ENCODE data around the gene CCDC126. TPM values are rescaled to one million over a fixed set of nuclear protein-coding genes. Genes with fewer than 3 reads are reported as not detected.

CCDC126 gene
- total RNA-seq, 2 donors from 2014 or later, result 7.6 to 10.6 TPM

GRCh38 chr7:23655433-23655832 is 58.3 kb downstream of the CCDC126 start:
- no peak overlapping the region for H3K4me3 ChIP-seq
- no peaks in the 10 kb centered on the region for H3K4me1 ChIP-seq
- H3K27me3 ChIP-seq, result no peaks in the 10 kb centered on the region
- peaks cover 6% of the 10 kb centered on the region for H3K9me3 ChIP-seq
- DNase-seq, result no peak
- intact Hi-C loops (cut with DNase I), result loop anchor here (10.0 kb wide), 1 partner anchor 59 kb away; the partner anchor contains the start of gene STK31
- no peaks in the 10 kb centered on the region for H3K36me3 ChIP-seq
- H3K27ac ChIP-seq, result no peak overlapping the region
- TF ChIP-seq, protein P1, sequence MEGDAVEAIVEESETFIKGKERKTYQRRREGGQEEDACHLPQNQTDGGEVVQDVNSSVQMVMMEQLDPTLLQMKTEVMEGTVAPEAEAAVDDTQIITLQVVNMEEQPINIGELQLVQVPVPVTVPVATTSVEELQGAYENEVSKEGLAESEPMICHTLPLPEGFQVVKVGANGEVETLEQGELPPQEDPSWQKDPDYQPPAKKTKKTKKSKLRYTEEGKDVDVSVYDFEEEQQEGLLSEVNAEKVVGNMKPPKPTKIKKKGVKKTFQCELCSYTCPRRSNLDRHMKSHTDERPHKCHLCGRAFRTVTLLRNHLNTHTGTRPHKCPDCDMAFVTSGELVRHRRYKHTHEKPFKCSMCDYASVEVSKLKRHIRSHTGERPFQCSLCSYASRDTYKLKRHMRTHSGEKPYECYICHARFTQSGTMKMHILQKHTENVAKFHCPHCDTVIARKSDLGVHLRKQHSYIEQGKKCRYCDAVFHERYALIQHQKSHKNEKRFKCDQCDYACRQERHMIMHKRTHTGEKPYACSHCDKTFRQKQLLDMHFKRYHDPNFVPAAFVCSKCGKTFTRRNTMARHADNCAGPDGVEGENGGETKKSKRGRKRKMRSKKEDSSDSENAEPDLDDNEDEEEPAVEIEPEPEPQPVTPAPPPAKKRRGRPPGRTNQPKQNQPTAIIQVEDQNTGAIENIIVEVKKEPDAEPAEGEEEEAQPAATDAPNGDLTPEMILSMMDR (IDR thresholded peaks at IDR 0.05), result no peak
- H3K9ac ChIP-seq (ENCODE audit: low read depth in 2 of 2, low read length in 2 of 2), result no peak overlapping the region

DNA sequence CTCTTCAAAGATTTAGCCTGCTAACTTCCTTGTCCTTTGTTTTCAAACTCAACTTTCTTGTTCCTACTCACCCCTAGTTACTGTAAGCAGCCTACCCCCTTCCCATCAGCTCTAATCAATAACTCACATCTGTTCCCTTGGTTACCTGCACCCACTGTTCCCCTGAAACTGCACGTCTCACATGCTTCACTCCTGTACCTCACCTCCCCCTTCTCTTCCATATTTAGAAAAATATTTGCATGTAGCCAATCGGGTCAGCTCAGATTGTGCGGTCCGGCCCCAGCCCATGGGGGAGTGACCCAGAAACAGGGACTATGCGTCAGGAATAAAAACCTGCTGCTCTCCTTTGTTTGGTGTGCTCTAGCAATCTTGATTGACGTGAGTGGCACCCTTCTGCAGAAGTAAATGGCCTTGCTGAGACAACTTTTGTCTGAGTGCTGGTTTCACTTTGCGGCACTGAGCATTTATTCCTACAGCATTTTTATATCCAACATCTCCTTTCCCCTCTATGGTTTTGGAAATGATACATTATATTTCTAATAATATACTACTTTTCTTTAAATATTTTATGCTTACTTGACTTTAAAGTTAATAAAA is 61.7 kb downstream of the CCDC126 start:
- intact Hi-C loops (cut with DNase I), result loop anchor here (10.0 kb wide), 1 partner anchor 56 kb away; the partner anchor contains the start of gene STK31
- Histone ChIP-seq H3K9ac (ENCODE audit: low read depth in 2 of 2, low read length in 2 of 2) (no peak overlapping the region), H3K36me3 (no peaks in the 10 kb centered on the region), H3K27me3 (no peaks in the 10 kb centered on the region), H3K4me1 (no peaks in the 10 kb centered on the region), H3K4me3 (no peak overlapping the region), H3K27ac (no peak overlapping the region), H3K9me3 (peaks cover 4% of the 10 kb centered on the region)
- TF ChIP-seq, protein P1 (IDR thresholded peaks at IDR 0.05), result no peak
- DNase-seq, result no peak

DNA sequence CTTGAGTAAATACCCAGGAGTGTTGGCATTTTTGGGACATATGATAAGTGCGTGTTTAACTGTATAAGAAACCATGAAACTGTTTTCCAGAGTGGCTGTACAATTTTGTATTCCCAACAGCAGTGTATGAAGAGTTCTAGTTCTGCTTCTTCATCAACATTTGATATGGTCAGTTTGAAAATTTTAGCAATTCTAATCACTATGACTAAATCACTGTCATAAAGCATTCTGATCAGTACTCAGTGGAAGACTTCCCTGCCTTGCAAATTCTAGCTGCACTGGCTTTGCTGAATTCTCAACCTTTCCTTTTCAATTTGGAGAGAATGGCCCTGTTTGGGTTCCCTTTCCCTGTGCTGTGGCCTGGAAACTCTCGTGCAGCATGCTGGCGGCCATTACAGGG is 64.2 kb downstream of the CCDC126 start:
- no peak overlapping the region for H3K9ac ChIP-seq (ENCODE audit: low read depth in 2 of 2, low read length in 2 of 2)
- no peaks in the 10 kb centered on the region for H3K36me3 ChIP-seq
- TF ChIP-seq, protein P1 (IDR thresholded peaks at IDR 0.05), result no peak
- intact Hi-C loops (cut with DNase I), result no loop called here
- no peak overlapping the region for H3K27ac ChIP-seq
- no peaks in the 10 kb centered on the region for H3K4me1 ChIP-seq
- H3K27me3 ChIP-seq, result no peaks in the 10 kb centered on the region
- H3K9me3 ChIP-seq, result no peaks in the 10 kb centered on the region
- DNase-seq, result no peak
- no peak overlapping the region for H3K4me3 ChIP-seq

- H3K36me3 ChIP-seq, result no peaks in the 10 kb centered on the region
- H3K4me1 ChIP-seq, result no peaks in the 10 kb centered on the region
- no peak overlapping the region for H3K9ac ChIP-seq (ENCODE audit: low read depth in 2 of 2, low read length in 2 of 2)
- no peak overlapping the region for H3K27ac ChIP-seq
- no peaks in the 10 kb centered on the region for H3K9me3 ChIP-seq
- TF ChIP-seq, protein P1 (IDR thresholded peaks at IDR 0.05), result no peak
- intact Hi-C loops (cut with DNase I), result no loop called here
- no peaks in the 10 kb centered on the region for H3K27me3 ChIP-seq
- H3K4me3 ChIP-seq, result no peak overlapping the region
- no peak for DNase-seq
Observed at GRCh38 chr7:23662124-23662983, 65.2 kb downstream of the CCDC126 start.

- intact Hi-C loops (cut with DNase I), result no loop called here
Observed at GRCh38 chr7:23662984-23663313, 65.8 kb downstream of the CCDC126 start.

More at GRCh38 chr7:23662984-23663313, 65.8 kb downstream of the CCDC126 start:
- Histone ChIP-seq H3K36me3 (no peaks in the 10 kb centered on the region), H3K9me3 (no peaks in the 10 kb centered on the region), H3K27me3 (no peaks in the 10 kb centered on the region), H3K4me1 (no peaks in the 10 kb centered on the region), H3K27ac (no peak overlapping the region), H3K9ac (ENCODE audit: low read depth in 2 of 2, low read length in 2 of 2) (no peak overlapping the region), H3K4me3 (no peak overlapping the region)
- TF ChIP-seq, protein P1 (IDR thresholded peaks at IDR 0.05), result no peak
- no peak for DNase-seq

Measured in colonic mucosa (tissue), 4 donors.